ENCODE data around the gene SCN3A.

Gene SCN3A

DNA sequence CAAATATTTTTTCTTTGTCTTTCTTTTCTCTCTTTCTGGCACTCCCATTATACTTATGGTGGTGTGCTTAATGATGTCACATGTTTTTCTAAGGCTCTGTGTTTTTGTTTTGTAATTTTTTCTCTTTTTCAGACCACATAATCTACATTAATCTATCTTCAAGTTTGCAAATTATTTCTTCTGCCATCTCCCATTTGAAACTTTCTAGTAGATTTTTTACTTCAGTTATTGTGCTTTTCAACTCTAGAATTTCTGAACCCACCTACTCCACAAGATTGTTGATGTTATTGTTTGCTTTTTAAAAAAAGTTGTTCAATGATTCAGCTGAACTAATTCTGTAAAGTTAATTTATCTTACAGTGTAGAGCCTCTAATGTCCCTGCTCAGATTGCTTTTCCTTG is 121.4 kb downstream of the SCN3A start:
- no peaks in the 10 kb centered on the region for H3K79me1 ChIP-seq (ENCODE audit: low read length)
- no peak overlapping the region for H4K8ac ChIP-seq (ENCODE audit: low read depth, low read length)
- H3K4ac ChIP-seq (ENCODE audit: low read depth, low read length): no peak overlapping the region
- peaks cover 6% of the 10 kb centered on the region for H3K4me1 ChIP-seq (ENCODE audit: control insufficient read depth, low read depth, low read length)
- H3K56ac ChIP-seq (ENCODE audit: low read length): no peak overlapping the region
- H2BK15ac ChIP-seq (replicated peaks; ENCODE audit: low read depth): no peak overlapping the region
- no peaks in the 10 kb centered on the region for H3K36me3 ChIP-seq (ENCODE audit: control insufficient read depth, insufficient read depth, low read length)
- H2BK5ac ChIP-seq (ENCODE audit: low read length): no peak overlapping the region
- no peak overlapping the region for H3K23ac ChIP-seq (ENCODE audit: low read length)
- no peak overlapping the region for H2BK120ac ChIP-seq (ENCODE audit: low read depth, low read length)
- no peak overlapping the region for H3K27ac ChIP-seq (ENCODE audit: low read depth, low read length)
- H3K9ac ChIP-seq (ENCODE audit: low read length): no peak overlapping the region
- H2AK5ac ChIP-seq (ENCODE audit: low read length): no peak overlapping the region
- no peak overlapping the region for H3K4me2 ChIP-seq (ENCODE audit: low read length)
- no peaks in the 10 kb centered on the region for H3K27me3 ChIP-seq (ENCODE audit: insufficient read depth, low read length, poor library complexity)
- H3K18ac ChIP-seq (ENCODE audit: low read length): no peak overlapping the region
- no peak overlapping the region for H4K5ac ChIP-seq (ENCODE audit: low read length)
- H3K4me3 ChIP-seq (ENCODE audit: low read length): no peak overlapping the region
- H3K79me2 ChIP-seq (ENCODE audit: control insufficient read depth, insufficient read depth, low read length): no peaks in the 10 kb centered on the region
- no peak for DNase-seq

- no peaks in the 10 kb centered on the region for H3K36me3 ChIP-seq (ENCODE audit: control insufficient read depth, insufficient read depth, low read length)
- no peak overlapping the region for H2AK5ac ChIP-seq (ENCODE audit: low read length)
- H4K5ac ChIP-seq (ENCODE audit: low read length): no peak overlapping the region
- H2BK15ac ChIP-seq (replicated peaks; ENCODE audit: low read depth): no peak overlapping the region
- H3K79me2 ChIP-seq (ENCODE audit: control insufficient read depth, insufficient read depth, low read length): no peaks in the 10 kb centered on the region
- H3K27me3 ChIP-seq (ENCODE audit: insufficient read depth, low read length, poor library complexity): no peaks in the 10 kb centered on the region
- no peak overlapping the region for H2BK5ac ChIP-seq (ENCODE audit: low read length)
- no peak overlapping the region for H3K4me3 ChIP-seq (ENCODE audit: low read length)
- no peak overlapping the region for H3K4me2 ChIP-seq (ENCODE audit: low read length)
- H3K18ac ChIP-seq (ENCODE audit: low read length): no peak overlapping the region
- no peak overlapping the region for H3K9ac ChIP-seq (ENCODE audit: low read length)
- H3K27ac ChIP-seq (ENCODE audit: low read depth, low read length): no peak overlapping the region
- DNase-seq: no peak
- no peak overlapping the region for H3K23ac ChIP-seq (ENCODE audit: low read length)
- H3K79me1 ChIP-seq (ENCODE audit: low read length): no peaks in the 10 kb centered on the region
- no peak overlapping the region for H2BK120ac ChIP-seq (ENCODE audit: low read depth, low read length)
- no peak overlapping the region for H3K4ac ChIP-seq (ENCODE audit: low read depth, low read length)
- H3K56ac ChIP-seq (ENCODE audit: low read length): no peak overlapping the region
- no peak overlapping the region for H4K8ac ChIP-seq (ENCODE audit: low read depth, low read length)
- H3K4me1 ChIP-seq (ENCODE audit: control insufficient read depth, low read depth, low read length): peaks cover 6% of the 10 kb centered on the region
These were observed 122.6 kb downstream of the SCN3A start for GRCh38 chr2:165081276-165081675.

- Histone ChIP-seq H3K4me1 (ENCODE audit: control insufficient read depth, low read depth, low read length) (peaks cover 6% of the 10 kb centered on the region), H3K4me2 (ENCODE audit: low read length) (no peak overlapping the region), H3K18ac (ENCODE audit: low read length) (no peak overlapping the region), H3K23ac (ENCODE audit: low read length) (no peak overlapping the region), H2BK15ac (replicated peaks; ENCODE audit: low read depth) (no peak overlapping the region), H3K4ac (ENCODE audit: low read depth, low read length) (no peak overlapping the region), H3K4me3 (ENCODE audit: low read length) (no peak overlapping the region), H3K27ac (ENCODE audit: low read depth, low read length) (no peak overlapping the region), H2BK120ac (ENCODE audit: low read depth, low read length) (no peak overlapping the region), H4K8ac (ENCODE audit: low read depth, low read length) (no peak overlapping the region), H3K56ac (ENCODE audit: low read length) (no peak overlapping the region), H4K5ac (ENCODE audit: low read length) (no peak overlapping the region), H3K9ac (ENCODE audit: low read length) (no peak overlapping the region), H2BK5ac (ENCODE audit: low read length) (no peak overlapping the region), H3K36me3 (ENCODE audit: control insufficient read depth, insufficient read depth, low read length) (no peaks in the 10 kb centered on the region), H3K79me2 (ENCODE audit: control insufficient read depth, insufficient read depth, low read length) (no peaks in the 10 kb centered on the region), H2AK5ac (ENCODE audit: low read length) (no peak overlapping the region), H3K27me3 (ENCODE audit: insufficient read depth, low read length, poor library complexity) (no peaks in the 10 kb centered on the region), H3K79me1 (ENCODE audit: low read length) (no peaks in the 10 kb centered on the region)
- no CpG with 5 or more reads among the region's 4 CpGs for WGBS (ENCODE audit: extremely low coverage, insufficient coverage, low lambda C conversion rate)
- no peak for DNase-seq
These were observed 124.4 kb downstream of the SCN3A start for GRCh38 chr2:165079432-165079831.

DNA sequence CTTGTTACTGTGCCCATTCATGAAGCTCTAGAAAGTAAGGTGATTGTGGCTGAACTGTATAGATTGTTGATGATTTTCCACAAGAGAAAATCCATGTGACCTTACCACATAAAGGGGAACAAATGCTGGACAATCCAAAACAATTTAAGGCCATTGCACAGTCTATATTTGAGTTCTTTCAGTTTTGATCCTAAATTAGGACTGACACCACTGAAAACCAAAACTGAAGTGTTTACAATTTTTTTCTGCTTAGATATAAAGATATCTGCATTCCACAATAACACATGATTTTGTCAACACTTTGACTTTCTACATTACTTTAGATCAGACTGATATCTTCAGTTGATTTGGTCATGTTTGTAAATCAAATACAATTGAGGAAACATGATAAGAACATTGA is 124.9 kb downstream of the SCN3A start:
- H3K4me1 ChIP-seq (ENCODE audit: control insufficient read depth, low read depth, low read length): peaks cover 2% of the 10 kb centered on the region
- no peak overlapping the region for H3K9ac ChIP-seq (ENCODE audit: low read length)
- H3K4me3 ChIP-seq (ENCODE audit: low read length): no peak overlapping the region
- H3K4ac ChIP-seq (ENCODE audit: low read depth, low read length): no peak overlapping the region
- H3K23ac ChIP-seq (ENCODE audit: low read length): no peak overlapping the region
- no peak overlapping the region for H2BK5ac ChIP-seq (ENCODE audit: low read length)
- H2AK5ac ChIP-seq (ENCODE audit: low read length): no peak overlapping the region
- no peaks in the 10 kb centered on the region for H3K79me2 ChIP-seq (ENCODE audit: control insufficient read depth, insufficient read depth, low read length)
- H2BK15ac ChIP-seq (replicated peaks; ENCODE audit: low read depth): no peak overlapping the region
- no peaks in the 10 kb centered on the region for H3K79me1 ChIP-seq (ENCODE audit: low read length)
- no peak overlapping the region for H4K8ac ChIP-seq (ENCODE audit: low read depth, low read length)
- H3K27ac ChIP-seq (ENCODE audit: low read depth, low read length): no peak overlapping the region
- no peak overlapping the region for H4K5ac ChIP-seq (ENCODE audit: low read length)
- no peak for DNase-seq
- no peak overlapping the region for H3K4me2 ChIP-seq (ENCODE audit: low read length)
- no peaks in the 10 kb centered on the region for H3K36me3 ChIP-seq (ENCODE audit: control insufficient read depth, insufficient read depth, low read length)
- H2BK120ac ChIP-seq (ENCODE audit: low read depth, low read length): no peak overlapping the region
- H3K27me3 ChIP-seq (ENCODE audit: insufficient read depth, low read length, poor library complexity): no peaks in the 10 kb centered on the region
- no peak overlapping the region for H3K56ac ChIP-seq (ENCODE audit: low read length)
- H3K18ac ChIP-seq (ENCODE audit: low read length): no peak overlapping the region

GRCh38 chr2:165074884-165075283 is 129.0 kb downstream of the SCN3A start:
- H2BK5ac ChIP-seq (ENCODE audit: low read length): no peak overlapping the region
- no peak overlapping the region for H3K23ac ChIP-seq (ENCODE audit: low read length)

GRCh38 chr2:165074323-165074722 is 129.5 kb downstream of the SCN3A start:
- H3K79me2 ChIP-seq (ENCODE audit: control insufficient read depth, insufficient read depth, low read length): no peaks in the 10 kb centered on the region
- no peaks in the 10 kb centered on the region for H3K79me1 ChIP-seq (ENCODE audit: low read length)
- no peak overlapping the region for H2AK5ac ChIP-seq (ENCODE audit: low read length)
- H3K36me3 ChIP-seq (ENCODE audit: control insufficient read depth, insufficient read depth, low read length): no peaks in the 10 kb centered on the region
- H3K23ac ChIP-seq (ENCODE audit: low read length): no peak overlapping the region
- H3K9ac ChIP-seq (ENCODE audit: low read length): no peak overlapping the region
- H3K4me2 ChIP-seq (ENCODE audit: low read length): no peak overlapping the region
- no peak overlapping the region for H2BK15ac ChIP-seq (replicated peaks; ENCODE audit: low read depth)
- H3K4ac ChIP-seq (ENCODE audit: low read depth, low read length): no peak overlapping the region
- no peak overlapping the region for H3K27ac ChIP-seq (ENCODE audit: low read depth, low read length)
- WGBS (ENCODE audit: extremely low coverage, insufficient coverage, low lambda C conversion rate): no CpG with 5 or more reads among the region's 3 CpGs
- H3K56ac ChIP-seq (ENCODE audit: low read length): no peak overlapping the region
- H4K8ac ChIP-seq (ENCODE audit: low read depth, low read length): no peak overlapping the region
- no peak overlapping the region for H4K5ac ChIP-seq (ENCODE audit: low read length)
- no peaks in the 10 kb centered on the region for H3K4me1 ChIP-seq (ENCODE audit: control insufficient read depth, low read depth, low read length)
- DNase-seq: no peak
- no peak overlapping the region for H3K4me3 ChIP-seq (ENCODE audit: low read length)
- no peaks in the 10 kb centered on the region for H3K27me3 ChIP-seq (ENCODE audit: insufficient read depth, low read length, poor library complexity)
- no peak overlapping the region for H2BK5ac ChIP-seq (ENCODE audit: low read length)
- no peak overlapping the region for H2BK120ac ChIP-seq (ENCODE audit: low read depth, low read length)
- H3K18ac ChIP-seq (ENCODE audit: low read length): no peak overlapping the region

More at GRCh38 chr2:165074884-165075283, 129.0 kb downstream of the SCN3A start:
- Histone ChIP-seq H3K56ac (ENCODE audit: low read length) (no peak overlapping the region), H4K5ac (ENCODE audit: low read length) (no peak overlapping the region), H2AK5ac (ENCODE audit: low read length) (no peak overlapping the region), H3K9ac (ENCODE audit: low read length) (no peak overlapping the region), H4K8ac (ENCODE audit: low read depth, low read length) (no peak overlapping the region), H3K4me2 (ENCODE audit: low read length) (no peak overlapping the region), H3K4ac (ENCODE audit: low read depth, low read length) (no peak overlapping the region), H3K27me3 (ENCODE audit: insufficient read depth, low read length, poor library complexity) (no peaks in the 10 kb centered on the region), H3K18ac (ENCODE audit: low read length) (no peak overlapping the region), H3K4me3 (ENCODE audit: low read length) (no peak overlapping the region), H3K79me2 (ENCODE audit: control insufficient read depth, insufficient read depth, low read length) (no peaks in the 10 kb centered on the region), H3K79me1 (ENCODE audit: low read length) (no peaks in the 10 kb centered on the region), H3K4me1 (ENCODE audit: control insufficient read depth, low read depth, low read length) (no peaks in the 10 kb centered on the region), H3K27ac (ENCODE audit: low read depth, low read length) (no peak overlapping the region), H3K36me3 (ENCODE audit: control insufficient read depth, insufficient read depth, low read length) (no peaks in the 10 kb centered on the region), H2BK120ac (ENCODE audit: low read depth, low read length) (no peak overlapping the region), H2BK15ac (replicated peaks; ENCODE audit: low read depth) (no peak overlapping the region)
- peak; percentile 20 for DNase-seq

Measured in mesendoderm (in vitro differentiated cells).